Mucosa of stomach (tissue), 1 donor: Measurements from ENCODE around the gene LAMC2.
"Not testable (repeated sequence)": the region's sequence is repeated elsewhere in the genome, so short reads cannot be mapped to it uniquely, and the experiment has no call there.

ENCODE experiments used
- H3K27me3 ChIP-seq: one replicate; pipeline ENCODE4 v1.7.0; 2013; ENCODE audit warnings: mild to moderate bottlenecking, low read length; ENCODE audit not compliant: control insufficient read depth, insufficient read depth
- H3K36me3 ChIP-seq: one replicate; pipeline ENCODE4 v1.7.0; 2013; ENCODE audit warnings: low read length; ENCODE audit not compliant: control insufficient read depth, insufficient read depth
- H3K4me1 ChIP-seq: one replicate; pipeline ENCODE4 v1.7.0; 2013; ENCODE audit warnings: mild to moderate bottlenecking, low read length; ENCODE audit not compliant: control insufficient read depth, insufficient read depth
- H3K4me3 ChIP-seq: one replicate; pipeline ENCODE4 v1.7.0; 2013; ENCODE audit warnings: low read length
- H3K9ac ChIP-seq: one replicate; pipeline ENCODE4 v1.7.0; 2013; ENCODE audit warnings: mild to moderate bottlenecking, low read length, moderate library complexity
- H3K9me3 ChIP-seq: one replicate; pipeline ENCODE4 v1.7.0; 2013; ENCODE audit warnings: mild to moderate bottlenecking, low read length, moderate library complexity; ENCODE audit not compliant: control insufficient read depth
- donor health status: Pancreatic carcinoma.

Gene LAMC2

DNA sequence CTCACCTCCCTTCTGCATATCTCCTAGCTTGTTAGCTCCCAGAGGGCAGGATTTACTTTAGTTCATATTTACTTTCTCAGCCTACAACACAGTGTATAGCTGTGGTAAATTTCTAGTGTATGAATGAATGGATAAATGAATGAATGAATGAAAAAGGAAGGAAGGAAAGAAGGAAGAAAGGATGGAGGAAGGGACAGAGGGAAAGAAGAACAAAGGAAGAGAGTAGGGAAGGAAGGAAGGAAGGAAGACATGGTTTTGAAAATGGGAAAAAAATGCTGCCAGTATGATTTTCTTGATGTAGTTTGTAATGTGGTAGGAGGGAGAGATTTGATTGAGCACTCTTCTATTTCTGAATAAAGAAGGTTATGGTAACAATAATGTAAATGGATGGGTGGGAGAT, 47.0 kb downstream of the LAMC2 start:
- Histone ChIP-seq H3K9me3 (no peaks in the 10 kb centered on the region), H3K27me3 (no peaks in the 10 kb centered on the region), H3K36me3 (no peaks in the 10 kb centered on the region), H3K4me3 (no peak overlapping the region), H3K4me1 (peaks cover 15% of the 10 kb centered on the region), H3K9ac (no peak overlapping the region)

DNA sequence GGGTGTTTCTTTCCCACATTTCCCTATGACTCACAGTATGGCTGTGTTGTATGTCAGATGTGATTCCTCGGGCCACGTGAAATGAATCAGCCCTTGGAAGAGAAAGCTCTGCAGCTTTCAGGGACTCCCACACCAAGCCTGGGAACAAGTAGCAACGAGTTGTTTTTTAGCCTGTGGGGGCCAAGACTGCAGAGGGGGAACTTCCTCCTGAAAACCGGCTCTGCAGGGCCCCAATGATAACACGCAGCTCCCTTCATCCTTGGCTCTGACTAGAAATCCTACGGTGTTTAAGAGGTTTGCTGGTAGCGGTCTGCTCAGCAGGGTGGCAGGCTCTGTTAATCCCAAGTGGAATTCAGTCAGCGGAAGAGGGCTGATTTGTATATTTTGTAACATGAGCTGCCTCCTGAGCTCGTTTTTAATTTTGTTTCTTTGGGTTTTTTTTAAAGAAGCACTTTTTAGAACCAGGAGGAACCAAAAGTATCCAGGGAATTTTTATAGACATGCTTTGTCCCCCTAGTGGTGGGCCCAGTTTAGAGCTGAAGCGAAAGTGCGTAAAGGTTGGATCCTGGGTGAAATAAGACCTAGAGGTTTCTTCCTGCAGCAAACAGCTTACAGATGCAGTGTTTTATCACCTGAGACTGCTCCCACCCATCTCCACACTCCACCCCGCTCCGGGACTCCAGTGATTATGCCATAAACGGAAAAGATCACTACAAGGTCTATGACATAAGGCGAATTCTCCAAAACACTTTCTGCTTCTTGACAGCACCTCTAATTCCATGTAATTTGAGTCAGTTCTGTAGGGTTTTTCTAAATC, 48.8 kb downstream of the LAMC2 start:
- Histone ChIP-seq H3K4me3 (no peak overlapping the region), H3K27me3 (no peaks in the 10 kb centered on the region), H3K4me1 (peaks cover 15% of the 10 kb centered on the region), H3K9me3 (no peaks in the 10 kb centered on the region), H3K9ac (no peak overlapping the region), H3K36me3 (no peaks in the 10 kb centered on the region)

DNA sequence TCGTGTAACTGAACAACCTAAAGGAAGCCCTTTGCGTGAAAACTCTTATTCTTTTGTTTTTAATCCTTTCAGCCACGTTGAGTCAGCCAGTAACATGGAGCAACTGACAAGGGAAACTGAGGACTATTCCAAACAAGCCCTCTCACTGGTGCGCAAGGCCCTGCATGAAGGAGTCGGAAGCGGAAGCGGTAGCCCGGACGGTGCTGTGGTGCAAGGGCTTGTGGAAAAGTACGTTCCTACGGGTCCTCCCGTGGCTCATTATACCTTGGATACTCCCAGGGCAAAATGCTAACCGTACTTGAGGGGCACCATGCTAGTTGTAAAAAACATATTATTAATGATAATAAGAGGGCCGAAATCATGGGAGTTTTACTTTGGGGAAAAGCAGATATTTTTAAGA, 49.4 kb downstream of the LAMC2 start:
- no peaks in the 10 kb centered on the region for H3K27me3 ChIP-seq
- no peak overlapping the region for H3K9ac ChIP-seq
- no peaks in the 10 kb centered on the region for H3K36me3 ChIP-seq
- H3K4me1 ChIP-seq, result peaks cover 15% of the 10 kb centered on the region
- H3K9me3 ChIP-seq, result no peaks in the 10 kb centered on the region
- H3K4me3 ChIP-seq, result no peak overlapping the region

DNA sequence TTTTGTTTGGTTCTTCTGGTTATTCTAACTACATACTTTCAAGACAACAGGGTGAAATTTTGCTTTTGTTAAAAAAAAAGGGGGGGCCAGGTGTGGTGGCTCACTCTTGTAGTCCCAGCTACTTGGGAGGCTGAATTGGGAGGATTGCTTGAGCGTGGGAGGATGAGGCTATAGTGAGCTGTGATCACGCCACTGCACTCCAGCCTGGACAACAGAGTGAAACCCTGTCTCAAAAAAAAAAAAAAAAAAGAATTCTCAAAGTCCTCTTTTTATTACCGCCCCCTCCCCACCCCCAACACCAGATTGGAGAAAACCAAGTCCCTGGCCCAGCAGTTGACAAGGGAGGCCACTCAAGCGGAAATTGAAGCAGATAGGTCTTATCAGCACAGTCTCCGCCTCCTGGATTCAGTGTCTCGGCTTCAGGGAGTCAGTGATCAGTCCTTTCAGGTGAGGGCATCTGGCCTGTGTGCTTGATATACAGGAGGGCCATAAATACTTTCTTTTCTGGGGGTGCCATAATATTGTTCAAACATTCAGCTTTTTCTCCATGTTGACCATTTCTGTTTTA, 50.2 kb downstream of the LAMC2 start:
- peaks cover 15% of the 10 kb centered on the region for H3K4me1 ChIP-seq
- no peak overlapping the region for H3K4me3 ChIP-seq
- H3K36me3 ChIP-seq, result no peaks in the 10 kb centered on the region
- H3K9ac ChIP-seq, result no peak overlapping the region
- no peaks in the 10 kb centered on the region for H3K27me3 ChIP-seq
- H3K9me3 ChIP-seq, result no peaks in the 10 kb centered on the region

DNA sequence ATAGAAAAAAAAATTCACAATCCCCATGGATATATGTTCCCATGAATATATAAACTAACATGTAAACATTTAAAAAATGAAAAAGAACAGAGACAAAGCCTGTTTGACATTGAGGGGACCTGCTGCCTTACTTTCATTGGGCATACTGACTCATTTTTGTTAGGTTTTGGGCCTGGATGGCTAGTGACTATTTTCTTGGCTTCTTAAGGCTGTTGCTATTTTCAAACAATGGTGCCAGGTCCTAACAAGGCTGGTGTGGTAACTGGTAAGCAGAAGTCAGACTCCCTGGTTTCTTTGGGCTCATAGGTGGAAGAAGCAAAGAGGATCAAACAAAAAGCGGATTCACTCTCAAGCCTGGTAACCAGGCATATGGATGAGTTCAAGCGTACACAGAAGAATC, 51.0 kb downstream of the LAMC2 start:
- H3K9me3 ChIP-seq, result no peaks in the 10 kb centered on the region

DNA sequence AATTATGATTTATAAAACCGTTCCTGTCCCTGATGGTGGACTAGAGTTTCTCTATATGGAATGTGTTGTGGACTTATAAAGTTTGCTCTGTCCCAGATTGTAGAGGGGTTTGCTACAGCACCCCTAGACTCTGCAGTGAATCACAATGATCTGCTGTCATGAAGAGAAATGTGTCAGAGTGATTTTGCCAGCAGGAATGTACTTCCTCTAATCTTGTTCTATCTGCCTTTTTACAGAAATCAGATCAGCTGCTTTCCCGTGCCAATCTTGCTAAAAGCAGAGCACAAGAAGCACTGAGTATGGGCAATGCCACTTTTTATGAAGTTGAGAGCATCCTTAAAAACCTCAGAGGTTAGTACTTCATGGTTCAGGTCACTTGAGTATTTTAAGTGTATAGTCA, 52.0 kb downstream of the LAMC2 start:
- Histone ChIP-seq H3K9ac (no peak overlapping the region), H3K9me3 (no peaks in the 10 kb centered on the region), H3K4me3 (no peak overlapping the region), H3K4me1 (peaks cover 15% of the 10 kb centered on the region), H3K36me3 (no peaks in the 10 kb centered on the region), H3K27me3 (no peaks in the 10 kb centered on the region)

More for the DNA sequence above, 51.0 kb downstream of the LAMC2 start:
- peaks cover 15% of the 10 kb centered on the region for H3K4me1 ChIP-seq
- H3K27me3 ChIP-seq, result no peaks in the 10 kb centered on the region
- no peak overlapping the region for H3K4me3 ChIP-seq
- H3K36me3 ChIP-seq, result no peaks in the 10 kb centered on the region
- H3K9ac ChIP-seq, result no peak overlapping the region

DNA sequence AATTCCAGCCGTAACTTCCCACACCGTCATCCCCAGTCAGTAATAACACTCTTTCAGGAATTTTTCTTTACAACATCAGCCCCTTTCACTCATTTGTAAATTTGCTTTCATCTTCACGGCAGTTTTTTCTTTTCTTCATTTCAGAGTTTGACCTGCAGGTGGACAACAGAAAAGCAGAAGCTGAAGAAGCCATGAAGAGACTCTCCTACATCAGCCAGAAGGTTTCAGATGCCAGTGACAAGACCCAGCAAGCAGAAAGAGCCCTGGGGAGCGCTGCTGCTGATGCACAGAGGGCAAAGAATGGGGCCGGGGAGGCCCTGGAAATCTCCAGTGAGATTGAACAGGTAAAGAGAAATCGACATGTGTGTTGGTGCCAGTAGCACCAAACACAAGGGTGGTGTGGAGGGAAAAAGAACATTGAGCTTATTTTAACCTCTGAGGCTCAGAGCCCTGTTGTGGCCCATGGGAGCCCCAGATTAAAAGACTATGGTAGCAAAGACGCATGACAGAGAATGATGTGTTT, 53.2 kb downstream of the LAMC2 start:
- Histone ChIP-seq H3K4me3 (no peak overlapping the region), H3K4me1 (peaks cover 12% of the 10 kb centered on the region), H3K9me3 (no peaks in the 10 kb centered on the region), H3K27me3 (no peaks in the 10 kb centered on the region), H3K9ac (no peak overlapping the region), H3K36me3 (no peaks in the 10 kb centered on the region)

DNA sequence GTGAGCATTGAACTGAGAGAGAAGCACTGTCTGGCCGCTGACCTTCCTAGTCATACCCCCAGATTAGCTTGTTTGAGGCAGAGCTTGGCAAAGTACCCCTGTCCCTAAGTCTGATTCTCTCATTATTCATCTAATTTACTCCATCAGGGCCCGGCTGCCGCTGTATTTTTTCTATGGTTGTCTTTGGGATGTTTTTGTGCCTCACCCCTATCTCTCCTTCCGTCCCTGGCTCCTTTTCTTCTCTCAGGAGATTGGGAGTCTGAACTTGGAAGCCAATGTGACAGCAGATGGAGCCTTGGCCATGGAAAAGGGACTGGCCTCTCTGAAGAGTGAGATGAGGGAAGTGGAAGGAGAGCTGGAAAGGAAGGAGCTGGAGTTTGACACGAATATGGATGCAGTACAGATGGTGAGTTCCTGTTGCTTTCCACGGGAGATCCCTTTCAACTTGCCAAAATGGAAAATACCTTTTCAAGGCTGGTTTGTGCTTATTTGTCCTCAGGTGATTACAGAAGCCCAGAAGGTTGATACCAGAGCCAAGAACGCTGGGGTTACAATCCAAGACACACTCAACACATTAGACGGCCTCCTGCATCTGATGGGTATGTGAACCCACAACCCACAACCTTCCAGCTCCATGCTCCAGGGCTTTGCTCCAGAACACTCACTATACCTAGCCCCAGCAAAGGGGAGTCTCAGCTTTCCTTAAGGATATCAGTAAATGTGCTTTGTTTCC, 53.9 kb downstream of the LAMC2 start:
- no peaks in the 10 kb centered on the region for H3K36me3 ChIP-seq
- no peak overlapping the region for H3K4me3 ChIP-seq
- H3K27me3 ChIP-seq, result no peaks in the 10 kb centered on the region
- H3K9ac ChIP-seq, result no peak overlapping the region
- H3K4me1 ChIP-seq, result peaks cover 5% of the 10 kb centered on the region
- no peaks in the 10 kb centered on the region for H3K9me3 ChIP-seq

DNA sequence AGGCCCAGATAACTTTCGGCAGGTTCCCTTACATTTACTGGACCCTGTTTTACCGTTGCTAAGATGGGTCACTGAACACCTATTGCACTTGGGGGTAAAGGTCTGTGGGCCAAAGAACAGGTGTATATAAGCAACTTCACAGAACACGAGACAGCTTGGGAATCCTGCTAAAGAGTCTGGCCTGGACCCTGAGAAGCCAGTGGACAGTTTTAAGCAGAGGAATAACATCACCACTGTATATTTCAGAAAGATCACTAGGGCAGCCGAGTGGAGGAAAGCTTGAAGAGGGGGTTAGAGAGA, 54.4 kb downstream of the LAMC2 start:
- Histone ChIP-seq H3K4me3 (no peak overlapping the region), H3K4me1 (no peaks in the 10 kb centered on the region), H3K9ac (no peak overlapping the region), H3K36me3 (no peaks in the 10 kb centered on the region), H3K27me3 (no peaks in the 10 kb centered on the region), H3K9me3 (no peaks in the 10 kb centered on the region)

DNA sequence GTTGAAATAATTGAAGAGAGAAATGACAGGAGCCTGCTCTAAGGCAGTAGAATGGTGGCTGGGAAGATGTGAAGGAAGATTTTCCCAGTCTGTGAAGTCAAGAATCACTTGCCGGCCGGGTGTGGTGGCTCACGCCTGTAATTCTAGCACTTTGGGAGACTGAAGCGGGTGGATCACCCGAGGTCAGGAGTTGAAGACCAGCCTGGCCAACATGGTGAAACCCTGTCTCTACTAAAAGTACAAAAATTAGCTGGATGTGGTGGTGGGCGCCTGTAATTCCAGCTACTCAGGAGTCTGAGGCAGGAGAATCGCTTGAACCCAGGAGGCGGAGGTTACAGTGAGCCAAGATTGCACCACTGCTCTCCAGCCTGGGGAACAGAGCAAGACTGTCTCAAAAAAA, 54.8 kb downstream of the LAMC2 start:
- H3K9ac ChIP-seq, H3K4me1 ChIP-seq, H3K27me3 ChIP-seq, H3K4me3 ChIP-seq, H3K9me3 ChIP-seq, H3K36me3 ChIP-seq: not testable (repeated sequence)

DNA sequence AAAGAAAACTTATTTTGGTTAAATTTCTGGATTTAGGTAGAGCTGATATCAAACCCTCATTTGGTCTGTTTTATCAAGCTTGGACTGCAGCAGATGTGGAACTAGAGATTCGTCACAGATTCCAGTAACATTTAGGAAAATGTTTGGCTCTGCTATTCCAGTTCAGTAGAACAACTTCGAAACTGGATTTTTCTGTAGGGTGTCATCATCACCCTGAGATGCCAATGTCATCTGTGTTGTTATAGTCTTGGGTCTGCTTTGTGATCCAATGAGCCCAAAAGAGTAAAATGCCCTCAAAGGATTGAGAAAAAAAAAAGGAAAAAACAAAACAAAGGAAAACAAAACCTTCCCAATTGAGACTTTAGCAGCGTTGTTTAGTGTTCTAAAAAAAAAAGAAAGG, 55.4 kb downstream of the LAMC2 start:
- Histone ChIP-seq H3K4me3 (no peak overlapping the region), H3K36me3 (no peaks in the 10 kb centered on the region), H3K9me3 (no peaks in the 10 kb centered on the region), H3K9ac (no peak overlapping the region), H3K27me3 (no peaks in the 10 kb centered on the region), H3K4me1 (no peaks in the 10 kb centered on the region)

DNA sequence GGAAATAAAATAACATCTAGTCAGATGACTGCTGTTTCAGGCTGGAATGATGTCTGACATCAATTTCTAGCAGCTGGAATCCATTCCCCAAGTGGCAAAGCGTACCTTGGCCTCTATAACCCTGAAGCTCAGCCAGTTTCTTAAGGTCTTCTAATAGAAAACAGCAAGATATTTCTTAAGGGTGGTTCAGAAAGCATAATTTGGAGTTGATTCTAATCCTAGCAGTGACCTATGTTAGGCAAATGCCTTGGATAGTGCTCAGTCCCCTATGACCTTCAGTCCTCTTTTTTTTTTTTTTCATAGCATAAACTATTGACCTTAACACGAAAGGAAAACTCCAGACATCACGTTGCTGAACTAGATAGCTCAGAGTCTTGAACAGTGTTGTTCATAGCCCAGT, 56.5 kb downstream of the LAMC2 start:
- Histone ChIP-seq H3K4me3 (no peak overlapping the region), H3K27me3 (no peaks in the 10 kb centered on the region), H3K9ac (no peak overlapping the region), H3K9me3 (no peaks in the 10 kb centered on the region), H3K36me3 (no peaks in the 10 kb centered on the region), H3K4me1 (peaks cover 5% of the 10 kb centered on the region)
